Peyer's patch (tissue), 4 donors: ENCODE measurements around the gene GPM6B. TPM values are rescaled to one million over a fixed set of nuclear protein-coding genes. Genes with fewer than 3 reads are reported as not detected.

Source experiments
- DNase-seq, 3 donors: peaks; one replicate each; pipeline ENCODE4 v3.0.0-alpha.2; 2017 to 2019
- H3K27ac ChIP-seq, 4 donors: fragments of 200-600 bp; sonication (generic); one replicate each; pipeline ENCODE4 v1.5.1; 2016 to 2019
- H3K27me3 ChIP-seq, 2 donors: fragments of 200-600 bp; sonication (generic); one replicate each; pipeline ENCODE4 v1.5.1; 2019
- H3K36me3 ChIP-seq, 3 donors: fragments of 200-600 bp; sonication (generic); one replicate each; pipeline ENCODE4 v1.5.1; 2016 to 2019
- H3K4me1 ChIP-seq, 4 donors: fragments of 200-600 bp; sonication (generic); one replicate each; pipeline ENCODE4 v1.5.1; 2016 to 2019
- H3K4me3 ChIP-seq, 4 donors: fragments of 200-600 bp; sonication (generic); 1 replicate in 3 of 4; 2 replicates in 1 of 4; pipeline ENCODE4 v1.5.1; 2016 to 2019; ENCODE audit warnings: mild to moderate bottlenecking in 1 of 4
- H3K9me3 ChIP-seq, 4 donors: fragments of 200-600 bp; sonication (generic); one replicate each; pipeline ENCODE4 v1.5.1; 2016 to 2019; ENCODE audit warnings: mild to moderate bottlenecking in 1 of 4
- CTCF ChIP-seq, 6 experiments: fragments of 450-650 bp in 4 of 6; fragments of 200-600 bp in 2 of 6; sonication (generic) in 1 of 6; IDR thresholded peaks; one replicate each; pipeline ENCODE4 v1.5.1; 2017 to 2019; ENCODE audit warnings: antibody characterized with exemption in 6 of 6, mild to moderate bottlenecking in 3 of 6, moderate library complexity in 1 of 6
- POLR2A ChIP-seq, 2 donors: fragments of 450-650 bp; IDR thresholded peaks; one replicate each; pipeline ENCODE4 v1.5.1; 2017; ENCODE audit warnings: antibody characterized with exemption in 2 of 2, mild to moderate bottlenecking in 2 of 2, moderate library complexity in 2 of 2
- total RNA-seq, 4 donors: library from RNA; depleted of rRNA; stranded (reverse); fragments of >200 nt; gene quantifications; one replicate each; pipeline ENCODE4 v1.1.0, GENCODE V29; 2016

GPM6B gene
- total RNA-seq, 4 donors from 2014 or later, result 2.4 to 3.3 (median 2.7) TPM; not detected in 1

DNA sequence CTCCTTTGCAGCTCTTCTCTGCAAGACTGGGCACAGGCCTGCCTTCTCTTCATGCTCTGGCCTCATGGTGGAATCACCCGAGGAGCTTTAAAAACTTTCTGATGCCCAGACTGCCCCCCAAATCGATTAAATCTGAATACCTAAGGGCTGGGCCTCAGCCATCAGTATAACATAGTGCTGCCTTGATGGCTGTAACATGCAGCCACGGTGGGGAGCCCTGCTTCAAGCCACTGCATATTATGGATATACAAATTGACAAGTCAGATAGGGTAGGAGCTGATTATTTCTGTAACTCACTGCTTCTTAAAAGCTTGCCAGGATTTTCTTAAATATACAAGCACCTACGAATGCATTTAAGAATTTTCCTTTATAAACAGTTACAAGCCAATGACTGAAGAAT, 40.5 kb downstream of the GPM6B start:
- H3K36me3 ChIP-seq, result no peaks in the 10 kb centered on the region
- TF ChIP-seq POLR2A (IDR thresholded peaks at IDR 0.05), result no peak
- TF ChIP-seq CTCF (IDR thresholded peaks at IDR 0.05), result no peak
- no peak for DNase-seq
- H3K27me3 ChIP-seq, result no peaks in the 10 kb centered on the region
- H3K4me3 ChIP-seq, result no peak overlapping the region
- no peaks in the 10 kb centered on the region for H3K9me3 ChIP-seq
- no peak overlapping the region for H3K27ac ChIP-seq
- no peaks in the 10 kb centered on the region for H3K4me1 ChIP-seq

GRCh38 chrX:13775837-13776236, 41.1 kb downstream of the GPM6B start:
- Histone ChIP-seq H3K9me3 (no peaks in the 10 kb centered on the region), H3K27ac (no peak overlapping the region), H3K27me3 (no peaks in the 10 kb centered on the region), H3K36me3 (peaks cover 0 to 3% (median 0%) of the 10 kb centered on the region in 3 donors), H3K4me1 (no peaks in the 10 kb centered on the region), H3K4me3 (no peak overlapping the region)
- TF ChIP-seq CTCF (IDR thresholded peaks at IDR 0.05) (no peak), POLR2A (IDR thresholded peaks at IDR 0.05) (no peak)
- no peak for DNase-seq

- no peak for DNase-seq
- H3K9me3 ChIP-seq, result no peaks in the 10 kb centered on the region
- peaks cover 0 to 11% (median 0%) of the 10 kb centered on the region in 3 donors for H3K36me3 ChIP-seq
Measured at GRCh38 chrX:13774696-13775095, 42.2 kb downstream of the GPM6B start.

DNA sequence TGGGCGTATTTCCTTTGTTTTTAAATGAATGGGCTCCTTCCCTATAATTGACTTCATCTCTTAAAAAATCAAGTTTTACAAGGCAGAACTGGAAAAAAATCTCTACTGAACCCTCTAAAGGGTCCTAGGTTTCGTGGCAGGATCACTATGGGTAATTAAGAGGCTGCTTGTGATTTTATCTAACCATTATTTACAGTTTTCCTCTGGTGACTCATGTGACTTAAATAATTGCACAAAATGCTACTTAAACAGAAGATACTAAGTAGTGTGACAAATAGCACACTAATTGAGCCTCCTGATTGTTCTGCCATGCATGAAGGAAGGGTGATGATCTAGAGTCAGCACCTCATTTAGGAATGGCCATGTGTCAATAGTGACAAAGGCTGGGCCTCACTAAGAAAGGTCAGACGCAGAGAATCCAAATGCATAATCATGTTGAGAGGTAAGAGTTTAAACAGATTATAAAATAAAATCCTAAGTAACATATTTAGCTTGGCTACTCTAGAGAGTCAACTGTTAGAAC, 46.8 kb downstream of the GPM6B start:
- H3K27me3 ChIP-seq, result no peaks in the 10 kb centered on the region

More at GRCh38 chrX:13774696-13775095, 42.2 kb downstream of the GPM6B start:
- Histone ChIP-seq H3K4me1 (no peaks in the 10 kb centered on the region), H3K27me3 (no peaks in the 10 kb centered on the region), H3K27ac (no peak overlapping the region), H3K4me3 (no peak overlapping the region)
- no peak for TF ChIP-seq CTCF (IDR thresholded peaks at IDR 0.05)
- TF ChIP-seq POLR2A (IDR thresholded peaks at IDR 0.05), result no peak

DNA sequence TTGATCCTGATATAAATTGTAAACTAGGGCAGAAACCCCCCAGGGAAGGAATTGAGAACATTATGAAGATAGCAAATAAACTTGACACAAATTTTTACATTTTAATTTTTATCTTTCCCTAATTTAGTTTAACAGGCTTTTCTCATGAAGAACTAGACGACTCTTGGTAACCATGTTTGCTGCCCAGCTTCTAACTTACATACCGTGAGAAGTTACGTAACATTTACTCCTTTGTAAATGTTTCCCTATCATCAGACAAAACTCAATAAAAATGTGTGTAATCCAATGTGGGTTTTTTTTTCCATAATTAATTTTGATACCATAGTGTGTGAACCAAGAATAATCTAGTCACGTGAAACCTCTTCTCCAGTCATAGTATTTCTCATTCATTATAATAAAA, 48.0 kb downstream of the GPM6B start:
- Histone ChIP-seq H3K27me3 (no peaks in the 10 kb centered on the region), H3K4me3 (no peak overlapping the region), H3K27ac (no peak overlapping the region), H3K9me3 (no peaks in the 10 kb centered on the region), H3K36me3 (peaks cover 0 to 36% (median 0%) of the 10 kb centered on the region in 3 donors), H3K4me1 (no peaks in the 10 kb centered on the region)
- no peak for DNase-seq
- no peak for TF ChIP-seq POLR2A (IDR thresholded peaks at IDR 0.05)
- TF ChIP-seq CTCF (IDR thresholded peaks at IDR 0.05), result no peak

More for the DNA sequence above, 46.8 kb downstream of the GPM6B start:
- no peaks in the 10 kb centered on the region for H3K4me1 ChIP-seq
- no peak overlapping the region for H3K4me3 ChIP-seq
- no peak for DNase-seq
- H3K36me3 ChIP-seq, result peaks cover 0 to 36% (median 0%) of the 10 kb centered on the region in 3 donors
- TF ChIP-seq POLR2A (IDR thresholded peaks at IDR 0.05) (no peak), CTCF (IDR thresholded peaks at IDR 0.05) (no peak)
- no peaks in the 10 kb centered on the region for H3K9me3 ChIP-seq
- no peak overlapping the region for H3K27ac ChIP-seq

GRCh38 chrX:13764765-13765164, 52.1 kb downstream of the GPM6B start:
- no peaks in the 10 kb centered on the region for H3K4me1 ChIP-seq
- peaks cover 0 to 44% (median 0%) of the 10 kb centered on the region in 3 donors for H3K36me3 ChIP-seq
- no peaks in the 10 kb centered on the region for H3K27me3 ChIP-seq
- H3K27ac ChIP-seq, result peak overlapping the region in 1 of 4 donors; percentile 26
- TF ChIP-seq POLR2A (IDR thresholded peaks at IDR 0.05), result no peak
- peak in 1 of 6 experiments; percentile 10 for TF ChIP-seq CTCF (IDR thresholded peaks at IDR 0.05)
- no peak for DNase-seq
- H3K4me3 ChIP-seq, result no peak overlapping the region
- no peaks in the 10 kb centered on the region for H3K9me3 ChIP-seq
